DOHH2 (cell line): ENCODE measurements around the gene KCNQ1.

Experiments used
- EZH2phosphoT487 ChIP-seq: fragments of 200-600 bp; sonication (generic); IDR thresholded peaks from 2 replicates; pipeline ENCODE4 v1.6.1; 2017; ENCODE audit warnings: borderline replicate concordance, mild to moderate bottlenecking, antibody characterized with exemption, low read length, moderate library complexity, mixed read lengths
- TF ChIP-seq, protein P1 (sequence below): fragments of 200-600 bp; sonication (generic); IDR thresholded peaks from one replicate; pipeline ENCODE4 v1.5.1; 2014; ENCODE audit warnings: antibody characterized with exemption, mild to moderate bottlenecking, low read depth, low read length; ENCODE audit not compliant: poor library complexity, severe bottlenecking

DNA sequence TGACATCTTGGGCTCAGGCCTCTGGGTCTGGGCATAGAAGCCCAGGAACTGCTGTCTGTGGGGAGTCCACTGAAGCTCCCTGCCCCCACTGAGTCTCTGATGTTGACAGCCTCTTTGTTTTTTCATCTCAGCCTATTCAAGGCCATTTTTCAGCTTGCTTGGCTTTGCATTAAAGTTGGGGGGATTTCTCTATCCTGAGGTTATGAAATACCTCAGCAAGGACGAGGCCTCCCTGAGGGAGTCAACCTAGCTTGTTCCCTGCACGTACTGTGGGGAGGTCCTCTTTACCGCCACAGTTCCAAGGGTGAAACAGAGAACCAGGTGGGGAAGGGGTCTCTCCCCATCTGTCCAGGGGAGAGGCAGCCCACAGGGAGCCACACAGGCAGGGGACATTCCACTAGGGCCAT, 246.6 kb downstream of the KCNQ1 start:
- TF ChIP-seq, protein P1, sequence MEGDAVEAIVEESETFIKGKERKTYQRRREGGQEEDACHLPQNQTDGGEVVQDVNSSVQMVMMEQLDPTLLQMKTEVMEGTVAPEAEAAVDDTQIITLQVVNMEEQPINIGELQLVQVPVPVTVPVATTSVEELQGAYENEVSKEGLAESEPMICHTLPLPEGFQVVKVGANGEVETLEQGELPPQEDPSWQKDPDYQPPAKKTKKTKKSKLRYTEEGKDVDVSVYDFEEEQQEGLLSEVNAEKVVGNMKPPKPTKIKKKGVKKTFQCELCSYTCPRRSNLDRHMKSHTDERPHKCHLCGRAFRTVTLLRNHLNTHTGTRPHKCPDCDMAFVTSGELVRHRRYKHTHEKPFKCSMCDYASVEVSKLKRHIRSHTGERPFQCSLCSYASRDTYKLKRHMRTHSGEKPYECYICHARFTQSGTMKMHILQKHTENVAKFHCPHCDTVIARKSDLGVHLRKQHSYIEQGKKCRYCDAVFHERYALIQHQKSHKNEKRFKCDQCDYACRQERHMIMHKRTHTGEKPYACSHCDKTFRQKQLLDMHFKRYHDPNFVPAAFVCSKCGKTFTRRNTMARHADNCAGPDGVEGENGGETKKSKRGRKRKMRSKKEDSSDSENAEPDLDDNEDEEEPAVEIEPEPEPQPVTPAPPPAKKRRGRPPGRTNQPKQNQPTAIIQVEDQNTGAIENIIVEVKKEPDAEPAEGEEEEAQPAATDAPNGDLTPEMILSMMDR, result no peak
- no peak for TF ChIP-seq EZH2phosphoT487
